Measurements from ENCODE around the gene ALK.

The ALK gene

DNA sequence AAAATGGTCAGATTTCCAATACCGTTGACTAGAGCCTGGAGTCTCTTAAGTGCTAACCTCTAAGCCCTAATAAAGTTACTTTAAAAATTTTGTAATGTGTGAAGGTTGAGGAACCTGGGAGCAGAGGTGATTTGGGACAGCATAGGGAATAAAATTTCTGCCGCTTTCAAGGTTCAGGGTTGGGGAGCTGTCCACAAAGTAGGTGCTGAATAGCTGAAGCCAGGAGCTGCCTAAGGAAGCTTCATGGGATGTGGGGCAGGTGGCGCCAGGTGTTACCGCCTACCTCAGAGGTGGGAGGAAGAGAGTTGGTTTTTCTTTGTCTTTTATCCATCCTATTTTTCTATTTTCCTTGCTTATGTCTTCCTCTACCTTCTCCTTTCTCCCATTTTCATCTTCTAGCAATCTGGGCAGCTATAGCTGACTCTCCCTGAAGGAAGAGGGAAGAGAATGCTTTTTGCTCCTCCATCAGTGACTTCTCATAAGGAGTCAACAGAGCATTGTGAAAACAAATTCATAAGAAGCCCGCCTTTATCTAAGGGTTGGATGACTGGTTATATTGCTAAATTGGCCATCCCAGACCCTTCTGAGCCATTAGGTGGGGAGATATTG, 627.5 kb downstream of the ALK start:
- H3K9me3 ChIP-seq (ENCODE audit: control insufficient read depth, low read depth, low read length): no peaks in the 10 kb centered on the region
- H3K4me3 ChIP-seq (ENCODE audit: low read length): no peak overlapping the region
- H3K9ac ChIP-seq (ENCODE audit: low read length): no peak overlapping the region
- H3K4me1 ChIP-seq (ENCODE audit: control insufficient read depth, low read depth, low read length): peaks cover 16% of the 10 kb centered on the region
- H3K36me3 ChIP-seq (ENCODE audit: control insufficient read depth, low read depth, low read length): no peaks in the 10 kb centered on the region
- no peaks in the 10 kb centered on the region for H3K27me3 ChIP-seq (ENCODE audit: control insufficient read depth, insufficient read depth, low read length)
- no peak overlapping the region for H3K27ac ChIP-seq (ENCODE audit: low read length)

GRCh38 chr2:29290293-29291047, 630.9 kb downstream of the ALK start:
- Histone ChIP-seq H3K4me1 (ENCODE audit: control insufficient read depth, low read depth, low read length) (peaks cover 16% of the 10 kb centered on the region), H3K4me3 (ENCODE audit: low read length) (no peak overlapping the region), H3K27me3 (ENCODE audit: control insufficient read depth, insufficient read depth, low read length) (no peaks in the 10 kb centered on the region), H3K36me3 (ENCODE audit: control insufficient read depth, low read depth, low read length) (no peaks in the 10 kb centered on the region), H3K27ac (ENCODE audit: low read length) (no peak overlapping the region), H3K9ac (ENCODE audit: low read length) (no peak overlapping the region), H3K9me3 (ENCODE audit: control insufficient read depth, low read depth, low read length) (no peaks in the 10 kb centered on the region)

DNA sequence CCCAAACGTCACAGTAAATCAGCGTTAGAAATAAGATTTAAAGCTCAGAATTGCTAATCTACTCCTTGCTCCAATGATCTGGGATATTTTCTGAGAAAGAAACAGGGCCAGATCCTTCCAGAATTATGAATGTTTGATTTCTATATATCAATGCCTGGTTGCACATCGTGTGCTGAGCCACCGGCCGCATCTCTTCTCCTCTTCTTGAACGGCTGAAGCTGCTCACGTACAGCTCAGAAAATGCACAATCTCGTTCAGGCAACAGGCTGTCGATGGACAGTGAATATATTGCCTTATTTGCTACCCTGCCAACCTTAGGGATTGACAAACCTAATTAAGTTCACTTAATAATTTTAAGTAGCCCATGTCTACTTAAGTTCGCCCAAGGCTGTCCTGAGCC, 636.7 kb downstream of the ALK start:
- peaks cover 5% of the 10 kb centered on the region for H3K4me1 ChIP-seq (ENCODE audit: control insufficient read depth, low read depth, low read length)
- no peak overlapping the region for H3K9ac ChIP-seq (ENCODE audit: low read length)
- no peak overlapping the region for H3K4me3 ChIP-seq (ENCODE audit: low read length)
- H3K36me3 ChIP-seq (ENCODE audit: control insufficient read depth, low read depth, low read length): no peaks in the 10 kb centered on the region
- H3K27me3 ChIP-seq (ENCODE audit: control insufficient read depth, insufficient read depth, low read length): no peaks in the 10 kb centered on the region
- no peaks in the 10 kb centered on the region for H3K9me3 ChIP-seq (ENCODE audit: control insufficient read depth, low read depth, low read length)
- H3K27ac ChIP-seq (ENCODE audit: low read length): no peak overlapping the region

GRCh38 chr2:29281916-29282247, 639.5 kb downstream of the ALK start:
- no peaks in the 10 kb centered on the region for H3K36me3 ChIP-seq (ENCODE audit: control insufficient read depth, low read depth, low read length)
- H3K27ac ChIP-seq (ENCODE audit: low read length): no peak overlapping the region
- H3K9ac ChIP-seq (ENCODE audit: low read length): no peak overlapping the region
- H3K4me1 ChIP-seq (ENCODE audit: control insufficient read depth, low read depth, low read length): peaks cover 3% of the 10 kb centered on the region
- H3K27me3 ChIP-seq (ENCODE audit: control insufficient read depth, insufficient read depth, low read length): no peaks in the 10 kb centered on the region
- H3K4me3 ChIP-seq (ENCODE audit: low read length): no peak overlapping the region
- H3K9me3 ChIP-seq (ENCODE audit: control insufficient read depth, low read depth, low read length): no peaks in the 10 kb centered on the region

DNA sequence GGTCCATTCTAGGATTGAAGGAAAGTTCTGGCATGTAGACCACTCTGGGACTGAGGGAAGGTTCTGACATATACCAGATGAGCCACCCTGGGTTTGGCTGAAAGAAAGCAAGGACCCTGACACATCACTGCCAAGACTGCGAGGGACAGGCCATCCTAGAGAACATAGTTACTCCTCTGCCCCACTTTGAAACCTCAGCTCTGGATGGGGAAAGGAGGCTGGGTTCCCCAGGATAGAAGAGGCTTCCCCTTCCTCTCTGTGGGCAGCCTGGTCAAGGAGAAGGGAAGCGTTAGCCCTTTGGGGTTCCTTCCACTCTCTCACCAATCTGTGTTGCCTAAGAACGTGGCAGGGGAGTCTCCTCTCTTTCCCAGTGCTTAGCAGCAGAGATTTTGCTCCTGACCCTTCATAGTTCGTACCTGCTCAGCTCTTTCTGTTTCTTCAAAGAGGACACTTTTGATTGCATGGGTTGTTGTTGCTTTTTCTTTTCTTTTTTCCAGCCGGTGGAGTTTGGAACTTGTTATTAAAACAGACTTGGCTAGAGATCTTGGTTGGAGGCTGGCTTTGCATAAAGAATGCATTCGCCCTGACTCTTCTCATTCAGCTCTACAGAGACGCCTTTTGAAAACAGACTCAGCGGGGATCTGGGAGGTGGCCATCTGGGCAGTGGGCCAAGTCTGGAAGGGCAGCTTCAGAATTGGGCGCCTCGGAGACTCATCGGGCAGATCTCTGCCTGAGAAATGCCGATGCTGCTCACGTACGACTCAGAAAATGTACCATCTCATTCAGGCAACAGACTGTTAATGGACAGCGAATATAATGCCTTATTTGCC, 640.1 kb downstream of the ALK start:
- Histone ChIP-seq H3K4me3 (ENCODE audit: low read length) (no peak overlapping the region), H3K36me3 (ENCODE audit: control insufficient read depth, low read depth, low read length) (no peaks in the 10 kb centered on the region), H3K9ac (ENCODE audit: low read length) (no peak overlapping the region), H3K4me1 (ENCODE audit: control insufficient read depth, low read depth, low read length) (peaks cover 3% of the 10 kb centered on the region), H3K27ac (ENCODE audit: low read length) (no peak overlapping the region), H3K27me3 (ENCODE audit: control insufficient read depth, insufficient read depth, low read length) (no peaks in the 10 kb centered on the region), H3K9me3 (ENCODE audit: control insufficient read depth, low read depth, low read length) (no peaks in the 10 kb centered on the region)

DNA sequence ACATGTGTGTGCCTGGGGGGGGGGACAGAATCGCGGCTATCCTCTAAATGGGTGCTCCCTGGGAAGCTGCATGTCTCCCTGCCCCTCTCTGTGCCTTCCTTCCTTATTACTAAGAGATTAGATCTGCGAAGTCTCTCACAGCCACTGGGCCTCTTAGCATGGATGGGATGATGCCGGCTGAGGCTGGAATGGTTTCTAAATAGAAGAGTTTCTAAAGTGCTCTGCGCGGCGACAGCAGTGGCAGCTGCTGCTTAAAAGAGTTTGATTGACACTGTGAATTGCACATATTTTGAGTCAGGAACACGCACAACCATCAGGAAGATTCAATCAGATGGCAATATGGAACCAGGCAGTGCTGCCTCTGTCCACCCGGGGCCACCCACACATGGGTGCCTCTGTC, 642.4 kb downstream of the ALK start:
- Histone ChIP-seq H3K9ac (ENCODE audit: low read length) (no peak overlapping the region), H3K36me3 (ENCODE audit: control insufficient read depth, low read depth, low read length) (no peaks in the 10 kb centered on the region), H3K27me3 (ENCODE audit: control insufficient read depth, insufficient read depth, low read length) (no peaks in the 10 kb centered on the region), H3K27ac (ENCODE audit: low read length) (no peak overlapping the region), H3K4me3 (ENCODE audit: low read length) (no peak overlapping the region), H3K4me1 (ENCODE audit: control insufficient read depth, low read depth, low read length) (peaks cover 3% of the 10 kb centered on the region), H3K9me3 (ENCODE audit: control insufficient read depth, low read depth, low read length) (no peaks in the 10 kb centered on the region)

GRCh38 chr2:29276151-29276550, 645.2 kb downstream of the ALK start:
- H3K9me3 ChIP-seq (ENCODE audit: control insufficient read depth, low read depth, low read length): no peaks in the 10 kb centered on the region
- H3K27me3 ChIP-seq (ENCODE audit: control insufficient read depth, insufficient read depth, low read length): no peaks in the 10 kb centered on the region
- H3K9ac ChIP-seq (ENCODE audit: low read length): no peak overlapping the region
- H3K27ac ChIP-seq (ENCODE audit: low read length): no peak overlapping the region
- H3K4me1 ChIP-seq (ENCODE audit: control insufficient read depth, low read depth, low read length): no peaks in the 10 kb centered on the region
- no peaks in the 10 kb centered on the region for H3K36me3 ChIP-seq (ENCODE audit: control insufficient read depth, low read depth, low read length)
- H3K4me3 ChIP-seq (ENCODE audit: low read length): no peak overlapping the region

GRCh38 chr2:29275186-29275585, 646.2 kb downstream of the ALK start:
- no peaks in the 10 kb centered on the region for H3K9me3 ChIP-seq (ENCODE audit: control insufficient read depth, low read depth, low read length)
- no peaks in the 10 kb centered on the region for H3K27me3 ChIP-seq (ENCODE audit: control insufficient read depth, insufficient read depth, low read length)
- no peak overlapping the region for H3K4me3 ChIP-seq (ENCODE audit: low read length)
- H3K36me3 ChIP-seq (ENCODE audit: control insufficient read depth, low read depth, low read length): no peaks in the 10 kb centered on the region
- no peak overlapping the region for H3K9ac ChIP-seq (ENCODE audit: low read length)
- H3K27ac ChIP-seq (ENCODE audit: low read length): no peak overlapping the region
- H3K4me1 ChIP-seq (ENCODE audit: control insufficient read depth, low read depth, low read length): no peaks in the 10 kb centered on the region

- no peak overlapping the region for H3K4me3 ChIP-seq (ENCODE audit: low read length)
- H3K4me1 ChIP-seq (ENCODE audit: control insufficient read depth, low read depth, low read length): no peaks in the 10 kb centered on the region
- no peaks in the 10 kb centered on the region for H3K9me3 ChIP-seq (ENCODE audit: control insufficient read depth, low read depth, low read length)
- no peak overlapping the region for H3K9ac ChIP-seq (ENCODE audit: low read length)
- no peaks in the 10 kb centered on the region for H3K36me3 ChIP-seq (ENCODE audit: control insufficient read depth, low read depth, low read length)
- H3K27ac ChIP-seq (ENCODE audit: low read length): no peak overlapping the region
- no peaks in the 10 kb centered on the region for H3K27me3 ChIP-seq (ENCODE audit: control insufficient read depth, insufficient read depth, low read length)
Measured at GRCh38 chr2:29273685-29274611, 647.4 kb downstream of the ALK start.

GRCh38 chr2:29273004-29273684, 648.2 kb downstream of the ALK start:
- no peak overlapping the region for H3K9ac ChIP-seq (ENCODE audit: low read length)
- H3K27ac ChIP-seq (ENCODE audit: low read length): no peak overlapping the region
- H3K4me1 ChIP-seq (ENCODE audit: control insufficient read depth, low read depth, low read length): no peaks in the 10 kb centered on the region
- no peaks in the 10 kb centered on the region for H3K27me3 ChIP-seq (ENCODE audit: control insufficient read depth, insufficient read depth, low read length)
- no peak overlapping the region for H3K4me3 ChIP-seq (ENCODE audit: low read length)
- H3K9me3 ChIP-seq (ENCODE audit: control insufficient read depth, low read depth, low read length): no peaks in the 10 kb centered on the region
- H3K36me3 ChIP-seq (ENCODE audit: control insufficient read depth, low read depth, low read length): no peaks in the 10 kb centered on the region

Data from iPS-18a (cell line).